ENCODE results near the gene RANBP6.
"Not testable (repeated sequence)": the region's sequence is repeated elsewhere in the genome, so short reads cannot be mapped to it uniquely, and the experiment has no call there.

Gene RANBP6

GRCh38 chr9:6015278-6016157, at the start of gene RANBP6:
Gene RANBP6 (minus strand): TSS chr9:6015624. CDS start chr9:6015607, 17 bp downstream.
- in situ Hi-C loops (cut with MboI; ENCODE audit: low pct_unique_long_range_greater_than_20kb, low sequenced_read_pairs, unreplicated experiment), result no loop called here
- peak; percentile 87 for DNase-seq (ENCODE audit: low spot score)
- no peak for TF ChIP-seq CTCF (IDR thresholded peaks at IDR 0.05; ENCODE audit: extremely low read depth, insufficient read depth, missing control alignments)

GRCh38 chr9:6063146-6063545, 47.7 kb upstream of the RANBP6 start:
- in situ Hi-C loops (cut with MboI; ENCODE audit: low pct_unique_long_range_greater_than_20kb, low sequenced_read_pairs, unreplicated experiment); DNase-seq (ENCODE audit: low spot score): not testable (repeated sequence)

DNA sequence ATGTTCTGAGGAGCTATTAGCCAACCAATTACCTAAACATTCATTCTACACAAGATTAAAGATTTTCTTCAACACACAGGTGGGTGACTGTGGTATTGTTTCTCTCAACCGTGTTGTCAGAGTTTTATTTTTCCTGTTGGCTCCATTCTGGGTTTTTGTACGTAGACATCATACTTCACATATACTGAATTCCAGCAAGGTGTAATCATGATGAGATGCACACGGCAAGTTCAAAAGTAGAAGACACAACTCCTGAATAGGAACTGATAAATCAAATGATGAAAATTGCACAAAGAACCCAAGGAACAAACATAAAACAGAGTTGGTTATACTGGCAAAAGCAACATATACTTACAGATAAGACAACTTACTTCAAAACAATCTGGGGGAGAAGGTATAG, 40.2 kb upstream of the RANBP6 start:
- in situ Hi-C loops (cut with MboI; ENCODE audit: low pct_unique_long_range_greater_than_20kb, low sequenced_read_pairs, unreplicated experiment), result loop anchor here (10.0 kb wide), 2 partner anchors 171 to 249 kb away; no protein-coding TSS in a partner anchor
- DNase-seq (ENCODE audit: low spot score), result no peak
- TF ChIP-seq CTCF (IDR thresholded peaks at IDR 0.05; ENCODE audit: extremely low read depth, insufficient read depth, missing control alignments), result no peak

- peak; percentile 44 for DNase-seq (ENCODE audit: low spot score)
- in situ Hi-C loops (cut with MboI; ENCODE audit: low pct_unique_long_range_greater_than_20kb, low sequenced_read_pairs, unreplicated experiment), result loop anchor here (10.0 kb wide), 2 partner anchors 170 to 250 kb away; no protein-coding TSS in a partner anchor
- peak; percentile 65 for TF ChIP-seq CTCF (IDR thresholded peaks at IDR 0.05; ENCODE audit: extremely low read depth, insufficient read depth, missing control alignments)
Measured at GRCh38 chr9:6055216-6055615, 39.8 kb upstream of the RANBP6 start.

DNA sequence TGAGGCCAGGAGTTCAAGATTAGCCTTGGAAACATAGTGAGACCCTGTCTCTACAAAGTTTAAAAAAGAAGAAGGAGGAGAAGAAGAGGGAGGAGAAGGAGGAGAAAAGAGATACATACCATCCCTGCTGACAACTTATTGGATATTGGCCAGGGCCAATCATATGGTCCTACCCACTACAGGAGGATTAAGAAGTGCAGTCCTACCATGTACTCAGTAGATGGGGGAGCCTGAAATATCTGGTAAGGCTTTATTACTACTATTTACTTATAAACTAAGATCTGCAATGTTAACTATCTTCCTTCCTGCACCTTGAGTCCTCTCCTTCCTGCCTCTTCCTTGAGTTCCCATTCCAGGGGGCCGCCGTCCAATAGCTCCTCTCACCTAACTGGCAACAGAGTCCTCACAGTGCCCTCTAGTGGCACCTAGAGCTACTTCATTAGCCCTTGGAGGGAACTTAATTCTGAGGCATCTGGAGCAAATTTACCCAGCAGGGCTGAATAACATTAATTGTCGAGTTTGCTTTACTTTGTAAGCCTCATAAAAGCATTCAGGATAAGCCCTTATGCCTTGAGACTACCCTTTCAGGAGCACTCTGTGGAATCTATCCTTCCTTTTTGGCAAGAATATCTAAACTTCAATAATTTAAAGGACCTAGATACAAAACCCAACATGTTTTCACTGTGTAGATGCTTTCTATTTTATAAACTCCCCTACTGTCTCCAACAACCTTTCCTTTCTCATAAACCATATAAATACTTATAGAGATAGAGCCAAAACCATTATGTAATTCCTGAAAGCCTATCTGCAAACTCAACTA, 39.1 kb upstream of the RANBP6 start:
- in situ Hi-C loops (cut with MboI; ENCODE audit: low pct_unique_long_range_greater_than_20kb, low sequenced_read_pairs, unreplicated experiment), result loop anchor here (10.0 kb wide), 2 partner anchors 170 to 250 kb away; no protein-coding TSS in a partner anchor
- TF ChIP-seq CTCF (IDR thresholded peaks at IDR 0.05; ENCODE audit: extremely low read depth, insufficient read depth, missing control alignments), result peak; percentile 82
- DNase-seq (ENCODE audit: low spot score), result peak; percentile 35

GRCh38 chr9:6052293-6052919, 37.0 kb upstream of the RANBP6 start:
- no peak for DNase-seq (ENCODE audit: low spot score)
- no peak for TF ChIP-seq CTCF (IDR thresholded peaks at IDR 0.05; ENCODE audit: extremely low read depth, insufficient read depth, missing control alignments)
- in situ Hi-C loops (cut with MboI; ENCODE audit: low pct_unique_long_range_greater_than_20kb, low sequenced_read_pairs, unreplicated experiment), result loop anchor here (10.0 kb wide), 2 partner anchors 168 to 252 kb away; no protein-coding TSS in a partner anchor
